Mesenchymal stem cell (in vitro differentiated cells and primary cell): ENCODE data around the gene UBE2Z.
A peak's percentile ranks its signal among the peaks of the same experiment; 100 is the strongest.

Experiments
- DNase-seq: peaks from one replicate; pipeline ENCODE4 v3.0.0-alpha.2; 2013
- H2AFZ ChIP-seq: one replicate; pipeline ENCODE4 v1.6.1; 2013; ENCODE audit warnings: low read depth, mild to moderate bottlenecking, control low read depth, inconsistent platforms, low read length, moderate library complexity
- H2AK5ac ChIP-seq: 2 replicates; pipeline ENCODE4 v1.6.1; 2013; ENCODE audit warnings: low read length, moderate library complexity, mild to moderate bottlenecking, inconsistent platforms; ENCODE audit not compliant: severe bottlenecking
- H2BK120ac ChIP-seq: one replicate; pipeline ENCODE4 v1.6.1; 2013; ENCODE audit warnings: low read depth, mild to moderate bottlenecking, inconsistent platforms, low read length, moderate library complexity
- H2BK12ac ChIP-seq, 2 experiments: one replicate each; pipeline ENCODE4 v1.6.1; 2013; ENCODE audit warnings: inconsistent platforms in 2 of 2, low read length in 2 of 2, mild to moderate bottlenecking in 2 of 2, moderate library complexity in 2 of 2, control low read depth in 1 of 2
- H2BK15ac ChIP-seq: one replicate; pipeline ENCODE4 v1.6.1; 2013; ENCODE audit warnings: mild to moderate bottlenecking, low read depth, inconsistent platforms; ENCODE audit not compliant: poor library complexity, severe bottlenecking
- H2BK5ac ChIP-seq: 2 replicates; pipeline ENCODE4 v1.6.1; 2013; ENCODE audit warnings: low read depth, mild to moderate bottlenecking, low read length, control low read depth, inconsistent platforms; ENCODE audit not compliant: poor library complexity, severe bottlenecking
- H3K14ac ChIP-seq, 2 experiments: one replicate each; pipeline ENCODE4 v1.6.1; 2013; ENCODE audit warnings: inconsistent platforms in 2 of 2, low read length in 2 of 2, control low read depth in 1 of 2, mild to moderate bottlenecking in 1 of 2, moderate library complexity in 1 of 2
- H3K18ac ChIP-seq, 2 experiments: one replicate each; pipeline ENCODE4 v1.6.1; 2013; ENCODE audit warnings: inconsistent platforms in 2 of 2, low read length in 2 of 2, control low read depth in 1 of 2, low read depth in 1 of 2, mild to moderate bottlenecking in 1 of 2
- H3K23ac ChIP-seq, 2 experiments: one replicate each; pipeline ENCODE4 v1.6.1; 2013; ENCODE audit warnings: inconsistent platforms in 2 of 2, low read length in 2 of 2, mild to moderate bottlenecking in 2 of 2, moderate library complexity in 2 of 2, control low read depth in 1 of 2
- H3K27ac ChIP-seq: 2 replicates; pipeline ENCODE4 v1.5.1; 2013; ENCODE audit warnings: mild to moderate bottlenecking, moderate library complexity, low read length, control low read depth, inconsistent platforms; ENCODE audit not compliant: poor library complexity, severe bottlenecking
- H3K27me3 ChIP-seq, 2 experiments: 2 replicates each; pipeline versions ENCODE4 v1.6.1 to v1.7.0; 2013; ENCODE audit warnings: low read length in 2 of 2, mild to moderate bottlenecking in 2 of 2, moderate library complexity in 2 of 2, control low read depth in 1 of 2, inconsistent platforms in 1 of 2; ENCODE audit not compliant: control insufficient read depth in 1 of 2, insufficient read depth in 1 of 2
- H3K36me3 ChIP-seq, 2 experiments: 2 replicates each; pipeline versions ENCODE4 v1.6.1 to v1.7.0; 2013; ENCODE audit warnings: low read length in 2 of 2, control low read depth in 1 of 2, inconsistent platforms in 1 of 2, low read depth in 1 of 2, mild to moderate bottlenecking in 1 of 2; ENCODE audit not compliant: insufficient read depth in 2 of 2, control insufficient read depth in 1 of 2
- H3K4ac ChIP-seq, 2 experiments: one replicate each; pipeline ENCODE4 v1.6.1; 2013; ENCODE audit warnings: inconsistent platforms in 2 of 2, low read length in 2 of 2, mild to moderate bottlenecking in 2 of 2, moderate library complexity in 2 of 2, control low read depth in 1 of 2, low read depth in 1 of 2
- H3K4me1 ChIP-seq: 2 replicates; pipeline ENCODE4 v1.6.1; 2013; ENCODE audit warnings: low read depth, low read length, control low read depth; ENCODE audit not compliant: control insufficient read depth, insufficient read depth
- H3K4me2 ChIP-seq: 2 replicates; pipeline ENCODE4 v1.6.1; 2013; ENCODE audit warnings: low read length, mild to moderate bottlenecking, inconsistent platforms; ENCODE audit not compliant: poor library complexity, severe bottlenecking
- H3K4me3 ChIP-seq, 2 experiments: 2 replicates each; pipeline versions ENCODE4 v1.5.1 to v1.7.0; 2013; ENCODE audit warnings: low read length in 2 of 2, mild to moderate bottlenecking in 2 of 2, control low read depth in 1 of 2, low read depth in 1 of 2; ENCODE audit not compliant: insufficient read depth in 1 of 2
- H3K79me1 ChIP-seq: replicated peaks from 2 replicates; pipeline ENCODE4 v1.6.1; 2013; ENCODE audit warnings: mild to moderate bottlenecking, control low read depth, low read length, inconsistent platforms; ENCODE audit not compliant: poor library complexity, severe bottlenecking
- H3K9ac ChIP-seq: 2 replicates; pipeline ENCODE4 v1.7.0; 2013; ENCODE audit warnings: mild to moderate bottlenecking, low read length, moderate library complexity
- H3K9me3 ChIP-seq: 2 replicates; pipeline ENCODE4 v1.7.0; 2013; ENCODE audit warnings: mild to moderate bottlenecking, low read length; ENCODE audit not compliant: control insufficient read depth
- H4K8ac ChIP-seq: one replicate; pipeline ENCODE4 v1.6.1; 2013; ENCODE audit warnings: inconsistent platforms, mild to moderate bottlenecking, low read length, moderate library complexity
- H4K91ac ChIP-seq: one replicate; pipeline ENCODE4 v1.6.1; 2013; ENCODE audit warnings: mild to moderate bottlenecking, low read length, inconsistent platforms
- WGBS: methylation state at CpG from one replicate; pipeline ENCODE4 v1.1.7; 2013; ENCODE audit warnings: mixed read lengths; 5-methylcytosine and 5-hydroxymethylcytosine counted together

The UBE2Z gene

GRCh38 chr17:48910370-48910769 lies 2.2 kb downstream of the UBE2Z start:
- no peak overlapping the region for H4K8ac ChIP-seq
- no peak overlapping the region for H2AFZ ChIP-seq
- H2AK5ac ChIP-seq = no peak overlapping the region
- no peak overlapping the region for H4K91ac ChIP-seq
- no peak overlapping the region for H3K4ac ChIP-seq
- H3K9me3 ChIP-seq = no peaks in the 10 kb centered on the region
- H3K79me1 ChIP-seq = no peaks in the 10 kb centered on the region
- no peak for DNase-seq
- peaks cover 16% of the 10 kb centered on the region for H3K4me1 ChIP-seq
- no peak overlapping the region for H3K23ac ChIP-seq
- H3K27me3 ChIP-seq = no peaks in the 10 kb centered on the region
- no peak overlapping the region for H3K27ac ChIP-seq
- H3K4me2 ChIP-seq = peak overlapping the region; percentile 83
- peak overlapping the region in 1 of 2 experiments; percentile 84 for H3K4me3 ChIP-seq
- peaks cover 15 to 39% of the 10 kb centered on the region in 2 experiments for H3K36me3 ChIP-seq
- no peak overlapping the region for H2BK12ac ChIP-seq
- H2BK15ac ChIP-seq = no peak overlapping the region
- no peak overlapping the region for H2BK120ac ChIP-seq
- H2BK5ac ChIP-seq = no peak overlapping the region
- 94% methylated on average over 2 of the region's 2 CpGs for WGBS
- H3K14ac ChIP-seq = no peak overlapping the region
- H3K18ac ChIP-seq = no peak overlapping the region
- H3K9ac ChIP-seq = peak overlapping the region; percentile 100

DNA sequence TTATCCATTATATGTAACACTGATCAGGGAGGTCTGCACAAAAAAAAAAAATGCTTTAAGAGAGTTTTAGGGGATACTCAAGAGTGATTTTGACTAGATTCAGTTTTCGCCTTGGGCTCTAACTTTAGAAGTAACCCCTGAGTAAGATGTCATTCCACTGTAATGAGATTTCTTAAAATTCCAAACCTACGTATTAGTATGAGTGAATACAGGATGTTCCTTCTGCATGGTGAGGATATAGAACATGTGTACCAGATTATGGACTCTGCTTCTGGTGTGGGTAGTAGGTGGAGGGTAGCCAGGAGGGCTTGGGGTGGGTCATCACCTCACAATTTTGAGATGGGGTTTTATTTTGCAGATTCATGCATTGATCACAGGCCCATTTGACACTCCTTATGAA lies 4.3 kb downstream of the UBE2Z start:
- H3K4me3 ChIP-seq = no peak overlapping the region
- H2BK15ac ChIP-seq = no peak overlapping the region
- DNase-seq = no peak
- peaks cover 2% of the 10 kb centered on the region for H3K79me1 ChIP-seq
- no peak overlapping the region for H3K14ac ChIP-seq
- H3K18ac ChIP-seq = no peak overlapping the region
- H3K4me2 ChIP-seq = no peak overlapping the region
- peaks cover 17% of the 10 kb centered on the region for H3K4me1 ChIP-seq
- H4K91ac ChIP-seq = no peak overlapping the region
- H2BK120ac ChIP-seq = no peak overlapping the region
- H2BK5ac ChIP-seq = no peak overlapping the region
- no peak overlapping the region for H3K27ac ChIP-seq
- H3K9me3 ChIP-seq = no peaks in the 10 kb centered on the region
- no peak overlapping the region for H3K23ac ChIP-seq
- no peak overlapping the region for H3K4ac ChIP-seq
- H3K27me3 ChIP-seq = no peaks in the 10 kb centered on the region
- no peak overlapping the region for H2AFZ ChIP-seq
- peaks cover 27 to 52% of the 10 kb centered on the region in 2 experiments for H3K36me3 ChIP-seq
- H2BK12ac ChIP-seq = no peak overlapping the region
- H2AK5ac ChIP-seq = no peak overlapping the region
- H3K9ac ChIP-seq = peak overlapping the region; percentile 100
- no peak overlapping the region for H4K8ac ChIP-seq
- 100% methylated on average over 2 of the region's 2 CpGs for WGBS

- Histone ChIP-seq H3K23ac (no peak overlapping the region), H3K4me2 (no peak overlapping the region), H3K9me3 (no peaks in the 10 kb centered on the region), H4K91ac (no peak overlapping the region), H2AK5ac (peak overlapping the region; percentile 59), H3K79me1 (peaks cover 9% of the 10 kb centered on the region), H3K4me1 (peaks cover 10% of the 10 kb centered on the region), H3K27me3 (no peaks in the 10 kb centered on the region), H2AFZ (no peak overlapping the region), H2BK12ac (no peak overlapping the region), H3K27ac (peak overlapping the region; percentile 64), H3K9ac (peak overlapping the region; percentile 76), H3K4me3 (peak overlapping the region in 1 of 2 experiments; percentile 53), H3K4ac (no peak overlapping the region), H3K14ac (no peak overlapping the region), H4K8ac (no peak overlapping the region), H3K36me3 (peaks cover 55 to 78% of the 10 kb centered on the region in 2 experiments), H2BK15ac (no peak overlapping the region), H2BK120ac (no peak overlapping the region), H2BK5ac (no peak overlapping the region), H3K18ac (no peak overlapping the region)
- 50% methylated on average over 2 of the region's 5 CpGs for WGBS
- DNase-seq = peak; percentile 96
Observed at GRCh38 chr17:48915459-48916282, 7.5 kb downstream of the UBE2Z start.

GRCh38 chr17:48925251-48925990 lies 17.2 kb downstream of the UBE2Z start:
- Histone ChIP-seq H2AK5ac (no peak overlapping the region), H3K4me2 (no peak overlapping the region), H4K91ac (no peak overlapping the region), H2AFZ (no peak overlapping the region), H3K27ac (no peak overlapping the region), H2BK120ac (no peak overlapping the region), H3K4ac (no peak overlapping the region), H3K4me1 (peaks cover 4% of the 10 kb centered on the region), H3K79me1 (peaks cover 29% of the 10 kb centered on the region), H3K14ac (no peak overlapping the region), H3K18ac (no peak overlapping the region), H3K27me3 (no peaks in the 10 kb centered on the region), H3K4me3 (no peak overlapping the region), H3K9me3 (no peaks in the 10 kb centered on the region), H3K36me3 (peaks cover 76 to 98% of the 10 kb centered on the region in 2 experiments), H2BK5ac (no peak overlapping the region), H3K23ac (no peak overlapping the region), H3K9ac (no peak overlapping the region), H2BK15ac (no peak overlapping the region), H2BK12ac (no peak overlapping the region), H4K8ac (no peak overlapping the region)
- no peak for DNase-seq
- WGBS = 93% methylated on average over 4 of the region's 4 CpGs
